Activated T-cell treated with anti-CD3 and anti-CD28 coated beads for 24 hours (primary cell): ENCODE data around the gene PIGM.

Experiments
- DNase-seq: peaks from one replicate; pipeline ENCODE4 v3.0.0-alpha.2; 2020; ENCODE audit warnings: low read depth

The PIGM gene

GRCh38 chr1:160022330-160023310, 9.2 kb downstream of the PIGM start:
- no peak for DNase-seq

GRCh38 chr1:160021376-160022074, 10.3 kb downstream of the PIGM start:
- no peak for DNase-seq

- DNase-seq = no peak
These were observed 11.6 kb downstream of the PIGM start for GRCh38 chr1:160020196-160020595.

GRCh38 chr1:160018900-160019299, 12.9 kb downstream of the PIGM start:
- DNase-seq = no peak

GRCh38 chr1:160018347-160018746, 13.4 kb downstream of the PIGM start:
- no peak for DNase-seq

- DNase-seq = no peak
These were observed 14.2 kb downstream of the PIGM start for GRCh38 chr1:160017592-160017991.

GRCh38 chr1:160011781-160012180, 20.0 kb downstream of the PIGM start:
- DNase-seq = no peak

GRCh38 chr1:160009801-160010200, 22.0 kb downstream of the PIGM start:
- no peak for DNase-seq

GRCh38 chr1:160009081-160009480, 22.7 kb downstream of the PIGM start:
- DNase-seq = no peak

GRCh38 chr1:160007577-160008200, 24.1 kb downstream of the PIGM start:
- DNase-seq = no peak

- DNase-seq = peak; percentile 60
These were observed 25.4 kb downstream of the PIGM start for GRCh38 chr1:160006312-160006940.

GRCh38 chr1:160005070-160005469, 26.7 kb downstream of the PIGM start:
- no peak for DNase-seq

GRCh38 chr1:160004425-160004824, 27.4 kb downstream of the PIGM start:
- no peak for DNase-seq

- DNase-seq = no peak
These were observed 27.8 kb downstream of the PIGM start for GRCh38 chr1:160004001-160004400.

- no peak for DNase-seq
These were observed 30.4 kb downstream of the PIGM start for GRCh38 chr1:160001440-160001839.

GRCh38 chr1:159999204-159999603, 32.6 kb downstream of the PIGM start:
- DNase-seq = no peak

- no peak for DNase-seq
These were observed 35.1 kb downstream of the PIGM start for GRCh38 chr1:159996653-159997052.

GRCh38 chr1:159994896-159995295, 36.9 kb downstream of the PIGM start:
- no peak for DNase-seq

GRCh38 chr1:159993911-159994310, 37.9 kb downstream of the PIGM start:
- no peak for DNase-seq

GRCh38 chr1:159992161-159992560, 39.6 kb downstream of the PIGM start:
- DNase-seq = no peak

GRCh38 chr1:159991513-159991912, 40.3 kb downstream of the PIGM start:
- DNase-seq = no peak

GRCh38 chr1:159990005-159990404, 41.8 kb downstream of the PIGM start:
- DNase-seq = no peak
